Mesenteric fat pad (tissue), 1 donor: Measurements from ENCODE around the gene FLAD1. TPM values are rescaled to one million over a fixed set of nuclear protein-coding genes. Genes with fewer than 3 reads are reported as not detected.

ENCODE experiments used
- DNase-seq: peaks from one replicate; pipeline ENCODE4 v3.0.0-alpha.2; 2020; ENCODE audit warnings: low spot score
- total RNA-seq: library from RNA; stranded (reverse); fragmentation: NEBNext Ultra II Directional; extraction: Animal tissue kit (Norgen Biotek cat#: 25700); gene quantifications from one replicate; pipeline ENCODE4 v1.2.1, GENCODE V29; 2021
- donor health status: DM: yes; HTN: yes; CAD: no.

The FLAD1 gene
- total RNA-seq, 1 donor from 2014 or later: 43.7 TPM

DNA sequence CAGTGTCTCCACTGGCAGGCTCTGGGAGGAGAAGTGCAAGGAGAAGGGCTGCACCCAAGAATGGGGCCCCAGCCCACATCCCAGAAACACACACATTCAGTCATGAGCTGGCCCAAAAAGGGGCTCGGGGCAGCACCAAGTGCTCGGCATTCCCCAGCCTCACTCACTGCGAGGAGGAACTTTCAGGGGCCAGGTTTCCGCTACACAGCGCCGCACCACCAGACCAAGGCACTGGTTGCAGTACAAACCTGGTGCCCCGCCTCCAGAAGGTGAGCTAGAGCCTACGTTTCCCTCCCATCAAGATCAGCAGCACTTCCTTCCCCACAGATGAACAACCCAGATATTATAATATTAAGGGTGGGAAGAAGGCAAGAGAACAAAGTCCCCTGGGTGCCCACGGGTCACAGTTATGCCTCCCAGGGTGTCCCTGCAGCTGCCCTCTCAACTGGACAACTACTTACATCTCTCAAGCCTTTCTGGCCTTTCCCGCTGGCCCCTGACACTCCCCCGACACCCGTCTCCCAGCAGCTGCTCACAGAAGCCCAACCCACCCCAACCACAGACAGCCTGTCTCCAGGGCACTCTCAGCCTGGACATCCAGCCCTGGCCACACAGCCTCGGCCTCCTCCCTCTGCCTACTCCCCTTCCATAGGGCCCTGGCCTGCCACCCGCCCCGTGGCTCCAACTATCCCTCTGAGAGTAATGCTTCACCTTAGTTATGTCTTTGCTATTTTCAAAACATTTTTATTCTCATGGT lies 31.1 kb upstream of the FLAD1 start:
- no peak for DNase-seq

DNA sequence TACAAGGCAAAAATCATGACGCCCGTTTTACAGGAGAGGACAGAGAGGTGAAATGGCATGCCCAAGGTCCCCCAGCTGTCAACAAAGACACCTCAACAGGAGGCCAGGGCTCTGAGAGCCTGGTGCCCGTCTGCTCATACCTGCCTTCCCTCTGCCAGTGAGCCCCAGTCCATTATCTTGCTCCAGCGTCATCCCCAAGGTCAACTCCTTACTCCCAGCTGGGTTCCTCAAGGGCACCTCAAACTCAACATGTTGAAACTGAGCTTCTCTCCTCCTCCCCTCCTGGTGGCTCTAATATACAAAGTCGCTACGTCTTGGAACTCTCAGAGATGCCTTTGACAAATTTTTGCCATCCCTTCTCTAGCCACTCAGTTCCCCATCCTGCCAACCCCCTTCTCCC lies 30.5 kb upstream of the FLAD1 start:
- no peak for DNase-seq

DNA sequence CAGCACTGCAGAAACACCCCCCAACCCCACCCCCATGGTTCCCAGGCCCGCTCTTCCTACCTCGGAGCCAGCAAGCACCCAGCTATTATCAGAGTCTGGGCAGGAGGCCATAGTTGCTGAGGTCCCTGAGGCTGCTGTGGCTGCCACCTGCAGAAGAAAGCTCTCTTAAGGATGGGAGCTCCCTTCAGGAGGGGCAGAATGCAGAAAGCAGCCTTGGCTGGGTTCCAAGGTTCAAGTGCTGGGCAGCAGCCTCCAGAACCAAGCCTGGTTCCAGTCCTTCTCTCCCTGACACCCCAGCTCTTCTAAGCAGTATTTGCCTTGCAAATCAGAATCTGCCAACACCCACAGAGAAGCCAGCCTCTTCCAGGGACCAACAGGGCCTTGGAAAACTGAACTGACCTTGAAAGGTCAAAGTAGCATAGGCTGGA lies 29.5 kb upstream of the FLAD1 start:
- DNase-seq: no peak

DNA sequence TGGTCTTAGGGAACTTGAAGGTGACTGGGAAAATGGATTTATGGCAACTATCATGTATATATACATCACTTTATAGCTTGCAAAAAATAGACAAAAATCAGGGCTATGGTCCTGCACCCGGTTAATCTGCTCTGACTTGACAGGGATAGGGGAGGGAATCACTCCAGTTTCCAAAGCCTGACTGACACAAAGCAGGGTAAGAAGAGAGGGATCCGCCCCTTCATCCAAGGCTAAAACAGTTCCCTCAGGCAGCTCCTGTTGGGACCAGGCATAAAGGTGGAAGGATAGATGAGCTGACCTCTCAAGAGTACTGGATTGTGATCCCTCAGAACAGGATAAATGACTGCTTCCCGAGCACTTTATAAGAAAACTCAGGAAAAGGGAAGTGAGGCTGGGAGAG lies 28.6 kb upstream of the FLAD1 start:
- no peak for DNase-seq

DNA sequence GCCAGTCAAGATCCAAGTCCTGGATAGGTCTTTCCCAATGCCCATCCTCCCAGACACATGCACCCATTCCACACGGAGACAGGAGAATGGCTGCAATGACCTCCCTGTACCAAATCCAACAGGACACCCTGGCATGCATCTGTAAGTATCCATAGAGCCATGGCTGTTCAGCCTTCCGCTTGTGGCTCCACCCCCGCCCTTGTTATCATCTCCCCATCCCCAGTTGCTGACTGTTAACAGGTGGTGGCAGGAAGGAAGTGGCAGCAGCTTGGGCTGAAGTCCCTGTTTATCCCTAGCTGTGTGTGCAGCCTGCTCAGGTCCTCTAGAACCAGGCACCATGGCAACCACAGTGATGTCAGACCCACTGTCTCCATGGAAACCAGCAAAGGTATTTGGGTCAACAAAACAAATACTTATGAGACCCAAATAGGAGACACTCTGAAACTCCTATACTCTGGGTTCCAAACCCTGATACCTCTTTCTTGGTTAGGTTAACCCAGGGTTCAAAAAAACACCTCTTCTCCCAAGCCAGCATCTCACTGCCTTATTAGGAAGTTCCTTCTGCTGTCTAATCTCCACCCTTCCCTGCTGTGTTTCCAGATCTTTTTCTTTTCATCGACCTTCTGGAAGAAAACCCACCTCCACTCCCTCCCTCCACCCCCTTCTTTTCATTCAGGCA lies 28.0 kb upstream of the FLAD1 start:
- no peak for DNase-seq

DNA sequence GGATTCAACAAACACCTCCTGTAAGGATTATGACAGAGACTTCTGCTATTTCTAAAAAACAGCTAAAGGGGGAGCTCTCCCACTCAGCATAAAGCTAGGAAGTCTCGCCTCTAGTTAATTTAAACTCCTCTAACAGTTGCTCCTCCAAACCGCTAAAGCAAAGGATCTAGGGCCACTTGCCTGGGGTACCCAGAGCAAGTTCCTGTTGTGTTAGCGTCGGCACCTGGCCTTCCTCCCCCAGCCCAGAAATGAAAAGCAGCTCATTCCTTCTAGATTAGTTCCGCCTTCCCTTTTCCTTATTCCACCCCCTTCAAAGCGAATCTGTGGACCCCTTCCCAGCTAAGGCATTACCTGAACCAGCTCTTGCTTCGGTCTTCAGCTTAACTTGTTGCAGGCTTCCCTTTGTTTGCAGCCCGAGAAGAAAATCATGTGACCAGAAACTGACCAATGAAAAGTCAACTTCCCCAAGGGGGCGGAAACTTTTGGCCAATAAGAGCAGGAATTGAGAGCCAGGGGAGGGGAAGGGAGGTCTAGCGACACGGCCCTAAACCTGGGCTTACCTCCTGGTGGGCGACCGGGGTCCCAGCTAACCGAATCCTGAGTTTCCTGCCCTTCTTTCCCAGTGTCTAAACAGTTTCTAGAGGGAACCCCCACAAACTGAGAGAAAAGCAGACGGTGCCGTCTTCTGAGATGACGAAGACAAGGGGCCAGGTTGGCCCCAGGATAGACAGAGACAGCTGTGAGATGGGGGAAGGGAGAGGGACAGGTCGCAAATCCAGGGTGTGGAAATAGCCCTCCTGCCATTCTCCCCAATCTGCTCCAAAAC lies 27.2 kb upstream of the FLAD1 start, which contains the start of gene PBXIP1:
Gene PBXIP1, minus strand, starts transcription at position 382 of the 826 bp plus-strand sequence. CDS start 2,378 bp downstream, outside the sequence.
- no peak for DNase-seq

DNA sequence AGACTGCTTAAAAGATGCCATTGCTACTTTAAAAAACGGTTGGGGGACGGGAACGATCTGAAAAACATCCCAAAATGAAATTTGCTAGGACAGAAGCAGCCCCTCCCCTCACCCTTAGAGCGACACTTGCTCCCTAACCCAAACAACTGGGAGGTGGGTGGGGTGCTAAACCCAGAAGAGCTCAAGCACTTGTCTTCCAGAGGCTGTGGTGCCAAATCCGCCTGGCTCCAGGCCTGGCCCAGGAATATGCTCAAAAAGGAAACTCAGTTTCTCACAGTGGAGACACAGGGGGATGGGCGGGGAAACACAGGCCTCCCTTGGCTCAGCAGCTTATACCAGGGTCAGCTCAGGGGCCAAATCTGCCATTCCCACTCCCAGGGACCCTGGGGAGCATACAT lies 26.6 kb upstream of the FLAD1 start:
- no peak for DNase-seq

DNA sequence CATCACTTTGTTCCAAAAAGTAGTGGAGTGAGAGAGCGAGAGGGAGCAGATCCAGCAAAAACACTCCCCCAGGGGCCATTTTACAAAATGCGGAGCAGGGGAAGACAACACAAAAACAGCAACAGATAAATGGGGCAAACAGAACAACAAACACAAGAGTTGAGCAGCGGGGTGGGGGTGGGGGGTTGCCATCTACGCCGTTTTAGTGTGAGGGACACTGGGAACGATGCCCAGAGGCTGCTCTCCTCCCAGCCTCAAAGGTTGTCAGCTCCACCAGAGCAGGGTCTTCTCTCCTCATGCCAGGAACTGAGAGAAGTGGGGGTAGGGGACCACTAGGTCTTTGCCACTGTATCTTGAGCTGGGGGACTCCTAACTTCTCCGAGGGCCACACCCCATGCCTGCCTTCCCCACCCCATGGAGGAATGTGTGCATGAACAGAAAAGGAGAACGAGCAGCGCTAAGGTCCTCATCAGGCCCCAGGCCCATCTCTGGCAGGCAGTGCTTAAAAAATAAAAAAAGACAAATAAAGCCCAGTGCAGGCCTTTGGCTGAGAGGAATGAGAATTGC lies 26.0 kb upstream of the FLAD1 start:
- no peak for DNase-seq

DNA sequence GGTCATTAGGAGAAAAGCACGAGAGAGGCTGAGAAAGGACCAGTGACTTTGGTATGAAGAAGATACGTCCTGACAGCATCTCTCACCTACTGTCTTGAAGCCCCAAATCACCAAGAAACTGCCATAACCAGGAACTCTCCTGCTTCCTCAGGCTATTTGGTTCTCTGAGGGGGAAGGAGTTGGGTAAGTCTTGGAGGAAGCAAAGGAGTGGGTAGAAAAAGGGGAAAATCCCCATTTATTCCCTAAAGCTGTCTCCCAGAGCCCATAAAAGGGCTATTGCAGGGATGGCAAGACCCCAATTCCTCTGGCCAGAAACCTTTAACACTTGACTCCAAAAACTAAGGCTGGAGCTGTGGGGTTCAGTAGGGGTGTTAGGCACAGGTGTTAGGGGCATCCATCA lies 25.1 kb upstream of the FLAD1 start:
- DNase-seq: no peak

DNA sequence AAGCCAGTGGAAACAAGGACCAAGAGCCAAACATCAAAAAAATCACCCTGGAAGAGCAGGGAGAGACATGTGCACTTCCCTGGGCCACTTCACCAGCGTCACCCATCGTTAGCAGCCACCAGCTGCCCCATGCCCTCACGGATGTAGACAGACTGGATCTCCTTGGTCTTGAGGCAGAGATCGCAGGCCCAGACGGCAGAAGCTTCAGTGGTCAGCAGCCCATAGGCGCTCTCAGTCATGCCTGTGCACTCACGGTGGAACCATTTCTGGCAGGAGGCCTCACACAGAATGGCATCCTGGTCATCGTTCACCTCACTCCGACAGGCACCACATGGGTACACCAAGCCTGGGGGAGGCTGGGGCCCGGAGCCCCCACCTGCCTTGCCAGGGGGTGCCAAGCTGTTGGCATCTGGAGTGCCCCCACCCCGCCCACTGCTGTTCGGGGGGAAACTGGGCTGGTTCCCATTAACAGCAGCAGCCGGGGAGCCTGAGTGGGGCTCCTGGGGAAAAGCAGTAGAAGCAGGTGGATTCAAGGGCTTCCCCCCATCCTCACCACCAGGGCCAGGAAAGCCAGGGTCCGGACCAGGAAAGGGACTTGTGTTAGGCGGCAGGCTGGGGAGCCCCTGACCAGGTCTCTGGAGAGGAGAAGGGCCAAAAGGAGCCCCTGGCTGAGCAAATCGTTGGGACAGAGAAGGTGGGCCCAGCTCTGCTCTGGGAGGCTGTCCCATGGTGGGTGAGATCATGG lies 24.3 kb upstream of the FLAD1 start:
- no peak for DNase-seq

DNA sequence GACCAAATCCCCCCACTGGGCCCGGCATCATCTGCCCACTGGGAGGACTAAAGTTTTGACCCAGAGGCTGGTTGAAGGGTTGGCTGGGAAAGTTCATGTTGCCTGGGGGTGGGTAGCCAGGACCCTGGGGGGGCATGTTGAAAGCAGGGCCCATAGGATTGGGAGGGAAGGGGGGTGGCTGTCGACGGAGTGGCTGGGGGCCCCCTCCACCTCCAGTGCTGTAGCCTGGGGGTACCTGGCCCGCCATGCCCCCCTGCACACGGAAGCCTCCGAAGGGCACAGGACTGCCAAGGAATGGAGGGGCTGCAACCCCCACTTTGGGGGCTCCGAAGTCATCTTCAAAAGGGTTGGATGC lies 23.7 kb upstream of the FLAD1 start:
- DNase-seq: no peak

DNA sequence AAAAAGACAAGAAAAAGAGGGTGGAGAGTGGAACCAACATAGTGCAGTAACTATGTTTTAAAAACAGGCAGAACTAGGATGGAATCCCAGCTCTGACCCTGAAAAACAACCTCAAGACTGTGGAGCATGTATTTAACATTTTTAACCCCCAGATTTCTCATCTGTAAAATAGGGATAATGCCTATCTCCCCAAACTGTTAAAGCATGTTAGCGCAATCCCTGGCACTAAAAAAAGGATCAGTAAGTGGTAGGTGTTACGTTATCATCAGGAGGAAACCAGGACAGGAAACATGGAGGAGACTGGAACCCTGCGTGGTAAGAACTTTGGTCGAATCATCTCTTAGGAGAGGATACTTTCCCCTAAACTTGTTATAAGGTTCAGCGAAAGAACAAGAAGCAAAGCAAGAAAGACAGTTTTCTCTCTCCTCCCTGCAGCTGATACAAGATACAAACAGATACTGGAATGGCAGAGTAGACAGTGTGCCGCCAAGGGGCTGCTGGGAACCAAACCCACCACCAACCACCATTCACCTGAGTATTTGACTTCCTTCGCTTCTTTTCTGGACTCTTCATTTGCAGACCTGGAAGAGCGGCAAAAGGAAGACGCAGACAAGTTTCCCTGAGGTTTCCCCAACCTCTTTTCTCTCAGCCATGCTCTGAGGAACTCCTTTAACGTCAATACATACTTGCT lies 22.6 kb upstream of the FLAD1 start:
- no peak for DNase-seq

DNA sequence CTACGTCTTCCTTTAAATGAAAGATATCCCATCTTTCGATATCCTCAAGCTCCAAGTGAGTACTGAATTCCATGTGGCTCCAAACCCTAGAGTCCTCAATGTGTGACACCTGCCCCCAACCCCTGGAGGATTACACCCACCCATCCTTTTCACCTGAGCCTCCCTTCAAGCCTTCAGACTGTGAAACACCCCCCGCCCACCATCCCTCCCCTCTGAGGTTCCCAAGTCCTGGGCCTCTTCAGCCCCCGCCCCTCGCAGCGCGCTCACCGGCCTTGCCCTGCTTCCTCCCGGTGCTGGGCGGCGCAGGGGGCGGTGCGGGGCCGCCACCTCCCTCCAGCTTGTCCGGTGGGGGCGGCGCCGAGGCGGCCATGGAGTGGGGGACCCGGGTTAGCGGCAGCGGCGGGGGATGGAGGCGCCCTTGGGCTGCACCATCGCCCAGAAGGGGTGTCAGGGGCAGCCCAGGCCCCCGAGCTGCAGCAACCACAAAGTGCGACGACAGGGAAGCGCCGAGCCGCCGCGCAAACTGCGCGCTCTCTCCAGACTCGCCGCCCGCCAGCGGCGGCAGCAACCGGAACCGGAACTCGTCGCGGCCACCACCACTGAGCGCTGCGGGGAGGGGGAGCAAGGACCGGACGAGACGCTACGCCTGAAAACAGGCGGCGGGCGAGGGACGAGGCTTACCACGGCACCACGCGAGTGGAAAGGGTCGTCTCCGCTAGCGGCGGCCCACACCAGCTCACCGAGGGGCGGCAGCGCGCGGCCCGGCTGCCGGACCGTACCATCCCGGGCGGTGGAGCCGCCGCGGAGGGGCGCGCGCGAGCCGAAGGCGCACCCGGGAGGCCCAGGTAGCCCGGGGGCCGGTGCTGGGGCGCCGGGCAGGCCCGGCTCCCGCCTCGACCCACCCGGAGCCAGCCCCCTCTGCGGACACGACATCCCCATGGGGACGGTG lies 21.7 kb upstream of the FLAD1 start, which contains the start of gene PYGO2:
Gene PYGO2, minus strand, starts transcription at position 576 of the 949 bp plus-strand sequence. Its CDS starts 206 bp downstream, at position 370.
- peak; percentile 96 for DNase-seq

DNA sequence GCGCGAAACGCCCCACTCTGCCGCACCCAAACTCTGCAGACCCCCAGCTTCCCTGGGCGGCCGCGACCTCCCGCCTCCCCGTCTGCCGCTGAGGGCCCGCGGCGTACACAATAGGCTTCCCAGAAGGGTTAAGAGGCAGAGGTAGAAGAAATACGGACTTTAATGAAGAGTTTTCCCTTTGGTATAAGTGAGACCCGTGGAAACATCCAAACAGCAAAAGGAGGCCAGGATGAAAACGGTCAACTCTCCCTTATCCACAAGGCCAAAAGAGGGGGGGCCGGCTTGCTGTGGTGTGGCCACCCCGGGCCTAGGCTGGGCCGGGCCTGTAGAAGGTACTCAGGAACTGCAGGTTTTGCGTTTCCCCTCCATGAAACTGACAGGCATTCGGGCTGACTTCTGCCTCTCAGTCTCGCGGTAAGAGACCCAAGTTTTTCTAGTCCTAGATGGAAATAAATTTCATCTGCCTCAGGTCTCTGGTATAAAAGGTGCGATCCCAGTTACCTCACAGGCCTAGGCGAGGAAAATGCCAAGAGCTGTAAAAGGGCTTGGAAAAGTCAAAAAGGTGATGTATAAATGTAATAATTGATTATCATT lies 20.9 kb upstream of the FLAD1 start:
- DNase-seq: no peak

DNA sequence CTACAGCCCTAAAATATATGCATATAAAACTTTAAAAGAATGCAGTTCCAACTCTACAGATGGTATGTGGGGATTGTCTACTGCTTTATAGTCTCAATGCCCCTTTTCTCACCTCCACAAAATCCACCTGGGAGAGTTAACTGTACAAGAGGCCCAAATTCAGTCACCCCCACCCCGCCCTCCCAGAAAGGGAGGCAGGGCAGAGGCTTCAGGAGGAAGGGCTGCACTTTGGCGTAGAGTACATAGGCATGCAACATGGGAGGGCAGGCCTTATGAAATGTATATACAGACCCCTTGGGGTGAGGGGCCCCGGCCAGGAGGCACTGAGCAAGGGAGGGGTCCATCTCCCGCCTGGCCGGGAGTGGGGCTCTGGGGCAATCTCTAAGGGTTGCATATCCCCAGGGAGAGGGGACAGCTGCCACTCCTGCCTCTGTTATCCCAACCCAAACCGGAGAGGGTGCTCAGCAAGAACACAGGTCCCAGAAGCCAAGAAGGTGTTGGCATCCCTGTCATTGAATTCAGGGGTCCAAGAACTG lies 20.3 kb upstream of the FLAD1 start:
- DNase-seq: no peak

DNA sequence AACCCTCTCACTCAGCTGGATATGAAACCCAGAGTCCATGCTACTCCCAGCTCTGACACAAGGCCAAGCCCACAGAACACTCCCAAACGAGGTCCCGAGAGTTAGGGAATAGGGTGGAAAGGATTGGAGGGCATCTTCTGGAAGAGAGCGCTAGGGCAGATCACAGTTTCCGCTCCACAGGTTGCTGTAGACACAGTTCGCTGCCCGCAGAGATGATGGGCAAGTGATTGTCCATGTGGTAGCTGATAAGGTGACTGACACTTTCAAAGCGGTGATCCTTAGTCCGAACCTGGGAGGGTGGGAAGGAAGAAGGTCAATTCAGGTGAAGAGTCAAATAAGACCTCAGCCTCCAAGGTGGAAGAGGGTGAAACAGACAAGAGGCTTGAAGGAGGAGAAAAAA lies 19.5 kb upstream of the FLAD1 start:
- DNase-seq: no peak

DNA sequence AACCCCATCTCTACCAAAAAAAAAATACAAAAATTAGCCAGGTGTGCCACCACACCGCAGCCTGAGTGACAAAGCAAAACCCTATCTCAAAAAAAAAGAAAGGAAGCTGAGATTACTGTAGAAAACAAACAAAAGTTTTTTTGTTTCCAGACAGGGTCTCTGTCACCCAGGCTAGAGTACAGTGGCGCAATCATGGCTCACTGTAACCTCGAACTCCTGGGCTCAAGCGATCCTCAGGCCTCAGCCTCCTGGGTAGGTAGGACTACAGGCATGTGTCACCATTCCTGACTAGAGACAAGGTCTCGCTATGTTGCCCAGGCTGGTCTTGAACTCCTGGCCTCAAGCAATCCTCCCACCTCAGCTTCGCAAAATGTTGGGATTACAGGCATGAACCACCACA lies 18.8 kb upstream of the FLAD1 start:
- DNase-seq: no peak

DNA sequence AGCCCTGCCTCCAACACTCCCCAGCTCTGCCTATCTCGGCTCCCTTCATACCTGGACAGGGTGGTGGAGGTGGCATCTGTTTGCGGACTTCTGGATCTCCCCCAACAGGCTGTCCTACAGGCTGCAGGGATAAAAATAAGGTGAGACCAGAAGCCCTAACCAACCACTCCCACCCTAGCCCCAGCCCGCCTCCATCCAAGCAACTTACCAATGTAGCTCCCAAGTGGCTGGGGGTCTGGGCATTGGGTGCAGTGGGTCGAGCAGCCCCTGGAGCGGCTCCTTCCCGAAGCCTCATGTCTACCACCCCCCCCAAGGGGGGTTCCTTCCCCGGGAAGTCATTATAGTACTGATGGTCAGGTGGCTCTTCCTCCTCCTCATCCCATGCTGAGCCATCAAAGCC lies 17.0 kb upstream of the FLAD1 start:
- no peak for DNase-seq
